ENCODE measurements around the gene PNMA3. TPM values are rescaled to one million over a fixed set of nuclear protein-coding genes. Genes with fewer than 3 reads are reported as not detected.

Gene PNMA3
- total and polyA plus RNA-seq, 4 donors: 0.06 to 11.7 (median 0.23) TPM

- Histone ChIP-seq H3K4me3 (ENCODE audit: low read depth in 1 of 3, low read length in 3 of 3) (peak overlapping the region in 2 of 3 donors; percentile 38 to 46), H3K27me3 (ENCODE audit: control insufficient read depth in 4 of 4, insufficient read depth in 4 of 4, low read length in 3 of 4) (no peaks in the 10 kb centered on the region), H3K4me1 (ENCODE audit: control insufficient read depth in 4 of 4, insufficient read depth in 4 of 4, low read length in 3 of 4) (peaks cover 0 to 6% (median 3%) of the 10 kb centered on the region in 4 donors), H3K36me3 (ENCODE audit: control insufficient read depth in 4 of 4, insufficient read depth in 3 of 4, low read depth in 1 of 4, low read length in 3 of 4) (no peaks in the 10 kb centered on the region), H3K9me3 (ENCODE audit: control insufficient read depth in 4 of 4, low read length in 3 of 4) (no peaks in the 10 kb centered on the region), H3K27ac (ENCODE audit: low read depth in 1 of 2, low read length in 2 of 2) (no peak overlapping the region), H3K9ac (ENCODE audit: low read depth in 1 of 2, low read length in 2 of 2) (no peak overlapping the region)
- TF ChIP-seq TAF1 (conservative IDR thresholded peaks at IDR 0.05) (no peak), RAD21 (IDR thresholded peaks at IDR 0.05) (peak; percentile 85 to 95), GABPA (IDR thresholded peaks at IDR 0.05 in 1 of 2, conservative IDR thresholded peaks at IDR 0.05 in 1 of 2) (peak in 1 of 2 donors; percentile 19), YY1 (IDR thresholded peaks at IDR 0.05) (peak; percentile 75), CTCF (IDR thresholded peaks at IDR 0.05; ENCODE audit: low read depth, low read length, missing input control) (peak; percentile 83), ATF3 (IDR thresholded peaks at IDR 0.05) (no peak)
- 16% methylated on average over 64 of the region's 64 CpGs for WGBS
- DNase-seq (ENCODE audit: low spot score): peak; percentile 72
Observed at GRCh38 chrX:153032397-153033118, 23.7 kb upstream of the PNMA3 start.

- TF ChIP-seq ATF3 (IDR thresholded peaks at IDR 0.05) (no peak), MAX (IDR thresholded peaks at IDR 0.05) (no peak), TAF1 (conservative IDR thresholded peaks at IDR 0.05) (no peak), EGR1 (IDR thresholded peaks at IDR 0.05; ENCODE audit: low read depth in 2 of 2) (no peak), GABPA (IDR thresholded peaks at IDR 0.05 in 1 of 2, conservative IDR thresholded peaks at IDR 0.05 in 1 of 2) (no peak), CTCF (IDR thresholded peaks at IDR 0.05; ENCODE audit: low read depth, low read length, missing input control) (no peak), JUND (IDR thresholded peaks at IDR 0.05) (no peak), FOXA1 (IDR thresholded peaks at IDR 0.05) (no peak), RXRA (IDR thresholded peaks at IDR 0.05) (no peak), ZBTB33 (IDR thresholded peaks at IDR 0.05) (no peak), NR2F2 (IDR thresholded peaks at IDR 0.05) (no peak), REST (IDR thresholded peaks at IDR 0.05) (no peak), HNF4G (IDR thresholded peaks at IDR 0.05) (no peak), SP1 (IDR thresholded peaks at IDR 0.05) (no peak), RAD21 (IDR thresholded peaks at IDR 0.05) (no peak), FOXA2 (IDR thresholded peaks at IDR 0.05) (no peak), YY1 (IDR thresholded peaks at IDR 0.05) (no peak), HNF4A (conservative IDR thresholded peaks at IDR 0.05) (no peak)
- no peak overlapping the region for H3K4me3 ChIP-seq (ENCODE audit: low read depth in 1 of 3, low read length in 3 of 3)
- H3K27ac ChIP-seq (ENCODE audit: low read depth in 1 of 2, low read length in 2 of 2): no peak overlapping the region
- no peaks in the 10 kb centered on the region for H3K4me1 ChIP-seq (ENCODE audit: control insufficient read depth in 4 of 4, insufficient read depth in 4 of 4, low read length in 3 of 4)
- H3K27me3 ChIP-seq (ENCODE audit: control insufficient read depth in 4 of 4, insufficient read depth in 4 of 4, low read length in 3 of 4): no peaks in the 10 kb centered on the region
- WGBS: 93% methylated on average over 2 of the region's 2 CpGs
- H3K9ac ChIP-seq (ENCODE audit: low read depth in 1 of 2, low read length in 2 of 2): no peak overlapping the region
- DNase-seq (ENCODE audit: low spot score): no peak
- H3K9me3 ChIP-seq (ENCODE audit: control insufficient read depth in 4 of 4, low read length in 3 of 4): peaks cover 0 to 4% (median 0%) of the 10 kb centered on the region in 4 donors
- H3K36me3 ChIP-seq (ENCODE audit: control insufficient read depth in 4 of 4, insufficient read depth in 3 of 4, low read depth in 1 of 4, low read length in 3 of 4): no peaks in the 10 kb centered on the region
Observed at GRCh38 chrX:153049093-153049492, 7.2 kb upstream of the PNMA3 start.

All from liver (tissue), 9 donors.